NCI-H128 (cell line): ENCODE results near the gene CAPN9.
"Not testable (repeated sequence)": the region's sequence is repeated elsewhere in the genome, so short reads cannot be mapped to it uniquely, and the experiment has no call there.

ENCODE experiments used
- DNase-seq: peaks from one replicate; lab custom pipeline; 2025; ENCODE audit not compliant: unreplicated experiment; lab: John Stamatoyannopoulos, UW

The CAPN9 gene

DNA sequence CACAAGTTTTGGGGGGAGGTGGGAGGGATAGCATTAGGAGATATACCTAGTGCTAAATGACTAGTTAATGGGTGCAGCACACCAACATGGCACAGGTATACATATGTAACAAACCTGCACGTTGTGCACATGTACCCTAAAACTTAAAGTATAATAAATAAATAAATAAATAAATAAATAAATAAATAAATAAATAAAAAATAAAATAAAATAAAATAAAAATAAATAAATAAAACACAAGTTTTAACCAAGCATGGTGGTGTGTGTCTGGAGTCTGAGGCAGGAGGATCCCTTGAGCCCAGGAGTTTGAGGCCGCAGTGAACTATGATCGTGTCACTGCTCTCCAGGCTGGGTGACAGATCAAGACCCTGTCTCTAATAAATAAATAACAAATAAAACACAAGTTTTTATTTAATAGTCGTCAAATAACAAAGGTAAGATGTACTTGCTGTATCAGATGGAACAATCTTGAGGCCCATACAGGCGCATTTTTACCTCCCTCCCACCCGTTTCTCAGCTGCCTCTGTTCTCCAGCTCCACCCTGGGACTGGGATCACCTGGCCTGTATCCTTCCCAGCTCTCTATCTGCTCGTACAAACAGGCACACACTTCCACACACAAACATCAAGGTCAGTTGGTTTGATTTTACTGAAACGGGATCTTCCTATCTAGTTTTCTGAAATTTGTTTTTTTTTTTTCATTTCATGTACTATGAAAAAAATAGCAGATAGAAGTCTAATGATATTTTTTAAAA is 20.8 kb downstream of the CAPN9 start:
- not testable (repeated sequence) for DNase-seq

DNA sequence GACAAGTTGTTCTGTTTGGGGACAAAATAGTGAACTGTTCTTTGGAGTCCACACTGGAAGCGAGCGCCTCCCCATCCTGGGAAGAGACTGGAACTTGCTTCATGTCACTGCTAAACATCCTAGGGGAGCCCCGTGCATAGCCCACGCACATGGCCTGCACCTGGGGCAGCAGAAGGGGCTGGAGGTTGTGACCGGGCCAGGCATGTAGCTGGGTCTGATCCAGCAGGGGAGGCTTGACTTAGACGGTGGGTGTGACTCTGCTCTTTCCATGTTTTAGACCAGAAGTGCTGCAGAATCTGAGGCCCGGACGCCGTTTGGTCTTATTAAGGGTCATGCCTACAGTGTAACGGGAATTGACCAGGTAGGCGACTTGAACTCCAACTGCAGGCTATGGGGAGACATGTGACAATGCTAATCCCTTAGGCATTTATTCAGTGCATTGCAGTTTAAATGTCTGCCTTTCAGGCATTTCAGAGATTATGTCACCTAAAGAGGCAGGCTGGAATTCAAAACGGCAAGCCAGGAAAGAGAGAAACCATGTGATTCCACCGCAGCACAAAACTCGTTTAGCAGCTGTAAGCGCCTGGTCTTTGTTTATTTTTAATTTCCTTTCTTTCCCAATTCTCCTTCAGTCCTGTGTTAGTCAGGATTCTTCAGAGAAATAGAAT is 21.8 kb downstream of the CAPN9 start:
- DNase-seq: no peak

DNA sequence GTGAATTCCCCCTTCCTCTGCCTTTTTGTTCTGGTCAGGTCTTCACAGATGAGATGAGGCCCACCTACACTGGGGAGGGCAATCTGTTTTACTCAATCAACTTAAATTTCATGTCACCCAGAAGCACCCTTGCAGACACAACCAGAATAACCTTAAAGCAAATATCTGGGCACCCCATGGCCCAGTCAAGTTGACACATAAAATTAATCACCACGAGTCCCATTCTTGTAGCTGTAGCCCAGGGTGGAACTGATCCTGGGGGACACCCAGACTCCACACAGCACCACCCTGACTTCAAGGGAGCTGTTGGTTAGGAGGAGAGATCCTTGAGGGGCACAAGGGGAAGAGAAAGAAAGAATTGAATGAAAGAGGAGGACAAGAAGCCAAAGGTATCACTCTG is 23.1 kb downstream of the CAPN9 start:
- no peak for DNase-seq

DNA sequence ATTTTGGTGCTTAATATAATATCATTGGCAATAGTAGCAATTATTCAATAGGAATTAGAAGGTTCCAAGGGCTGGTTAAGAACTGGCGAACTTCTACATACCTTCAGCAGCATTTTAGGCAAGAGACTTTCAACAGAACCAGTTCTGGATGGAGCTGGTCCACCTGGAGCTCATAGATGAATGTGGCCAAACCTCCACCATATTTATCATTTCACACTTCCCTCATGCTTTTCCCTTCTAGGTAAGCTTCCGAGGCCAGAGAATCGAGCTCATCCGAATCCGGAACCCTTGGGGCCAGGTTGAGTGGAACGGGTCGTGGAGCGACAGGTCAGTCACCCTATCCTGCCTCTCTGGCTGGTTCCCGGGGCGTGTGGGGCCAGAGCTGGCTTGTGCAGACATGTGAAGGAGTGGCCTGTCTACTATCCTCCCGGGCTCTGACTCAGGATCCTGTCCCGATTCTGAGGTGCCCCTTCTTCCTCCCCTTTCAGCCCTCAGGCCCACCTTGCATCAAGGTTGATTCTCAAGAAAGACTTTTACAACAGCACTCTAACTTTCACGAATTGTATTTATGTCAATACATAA is 24.7 kb downstream of the CAPN9 start:
- no peak for DNase-seq

DNA sequence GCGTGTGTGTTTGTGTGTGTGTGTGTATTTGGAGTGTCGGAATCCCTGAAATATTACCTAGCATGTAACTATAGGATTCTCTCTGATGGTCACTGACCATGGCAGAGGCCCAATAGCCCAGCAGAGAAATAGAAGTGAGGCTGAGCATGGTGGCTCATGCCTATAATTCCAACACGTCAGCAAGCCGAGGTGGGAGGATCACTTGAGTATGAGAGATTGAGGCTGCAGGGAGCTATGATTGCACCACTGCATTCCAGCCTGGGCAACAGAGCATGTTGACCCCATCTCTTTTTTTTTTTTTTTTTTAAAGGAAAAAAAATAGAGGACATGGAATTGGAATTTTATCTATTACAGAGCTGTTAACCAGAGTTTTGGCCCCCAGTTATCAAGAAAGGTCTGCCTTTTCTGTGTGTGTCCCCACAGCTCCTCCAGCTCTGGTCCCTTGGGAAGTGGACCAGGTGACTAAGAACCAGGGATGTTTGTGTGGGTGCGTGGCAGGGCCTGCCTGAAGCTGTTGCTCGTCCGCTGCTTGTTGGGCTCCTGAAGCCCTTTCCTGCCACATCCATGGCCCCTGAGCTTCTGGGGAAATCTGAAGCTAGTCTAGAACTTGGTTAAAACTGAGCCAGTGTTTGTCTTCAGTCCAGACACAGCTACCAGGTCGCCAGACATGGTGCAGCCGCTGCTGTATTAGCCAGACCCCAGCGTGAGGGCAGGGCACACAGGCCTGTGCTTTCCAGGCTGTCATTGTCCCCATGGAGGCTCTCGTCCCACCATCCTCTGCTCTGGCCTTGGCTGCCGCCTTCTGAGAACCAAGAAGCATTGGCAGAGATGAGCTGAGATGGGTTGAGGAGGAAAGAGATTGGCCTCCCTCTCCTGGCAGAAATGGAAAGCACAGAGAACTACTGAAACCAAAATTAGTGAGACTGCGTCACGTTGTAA is 25.5 kb downstream of the CAPN9 start:
- no peak for DNase-seq

DNA sequence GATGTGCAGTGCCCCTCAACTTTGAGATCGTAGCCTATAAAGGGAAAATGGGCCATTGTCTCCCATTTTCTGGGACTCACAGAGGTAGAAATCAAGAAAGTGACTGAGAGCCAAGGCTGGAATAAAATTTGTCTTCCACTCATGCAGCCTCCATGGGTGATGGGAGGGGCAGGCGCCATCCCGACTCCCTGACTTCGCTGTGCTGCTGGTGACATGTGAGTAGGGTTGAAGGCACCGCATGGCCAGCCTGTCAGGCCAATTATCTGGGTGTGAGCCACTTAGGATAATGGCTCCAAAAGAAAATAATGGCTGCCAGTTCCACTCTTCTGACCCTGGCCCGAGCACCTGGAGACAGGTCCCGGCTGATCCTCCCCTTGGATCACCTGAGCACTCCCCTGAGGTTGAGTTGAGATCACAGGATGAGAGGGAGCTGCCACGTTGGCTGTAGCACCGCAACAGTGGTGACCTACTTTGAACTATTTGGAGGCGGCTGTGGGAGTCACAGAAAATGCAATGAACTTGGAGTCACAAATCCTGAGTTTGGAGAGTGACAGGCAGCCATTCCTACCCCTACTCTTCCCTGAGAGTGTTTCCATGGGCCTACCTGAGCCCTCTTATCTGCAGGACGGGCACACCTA is 26.3 kb downstream of the CAPN9 start:
- DNase-seq: no peak

DNA sequence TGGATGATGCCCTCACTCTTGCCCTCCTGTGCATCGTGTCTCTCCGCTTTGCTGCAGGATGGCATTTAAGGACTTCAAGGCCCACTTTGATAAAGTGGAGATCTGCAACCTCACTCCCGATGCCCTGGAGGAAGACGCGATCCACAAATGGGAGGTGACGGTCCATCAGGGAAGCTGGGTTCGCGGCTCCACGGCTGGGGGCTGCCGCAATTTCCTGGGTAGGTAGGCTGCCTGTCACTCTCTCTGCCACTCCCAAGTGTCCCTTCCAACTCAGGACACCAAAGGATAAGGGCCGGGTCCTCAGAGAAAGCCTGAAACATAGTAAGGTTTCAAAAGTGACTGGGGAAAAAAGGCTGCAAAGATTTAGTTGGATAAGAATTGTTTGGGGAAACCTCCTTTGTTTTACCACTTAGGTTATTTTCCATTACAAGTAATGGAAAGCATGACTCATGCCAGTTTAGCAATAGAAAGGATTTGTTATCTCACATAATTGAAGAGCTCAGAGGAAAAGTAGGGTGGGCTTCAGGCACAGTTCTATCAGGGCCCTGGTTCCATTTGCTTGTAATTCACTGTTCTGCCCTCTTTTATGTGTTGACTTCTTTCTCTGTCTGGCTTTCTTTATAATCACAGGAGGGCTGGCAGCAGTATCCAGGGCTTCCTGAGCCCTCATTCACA is 31.9 kb downstream of the CAPN9 start:
- DNase-seq: no peak

DNA sequence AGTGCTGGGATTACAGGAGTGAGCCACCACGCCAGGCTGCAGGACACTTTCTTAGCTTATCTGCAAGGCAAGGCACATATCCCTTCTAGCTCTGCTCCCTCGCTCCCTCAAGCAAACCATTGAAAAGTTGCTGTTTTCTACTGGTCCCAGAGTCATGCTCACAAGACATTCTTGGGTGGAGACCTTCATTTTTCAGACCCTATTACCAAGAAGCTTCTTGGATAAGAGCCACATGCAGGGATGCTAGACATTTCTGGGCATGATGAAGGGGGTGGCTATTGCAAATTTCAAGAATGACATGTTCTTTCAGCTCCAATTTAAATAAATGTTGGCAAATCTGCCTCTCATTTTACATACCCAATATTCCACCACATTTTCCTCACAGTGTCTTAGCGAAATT is 33.9 kb downstream of the CAPN9 start:
- no peak for DNase-seq

DNA sequence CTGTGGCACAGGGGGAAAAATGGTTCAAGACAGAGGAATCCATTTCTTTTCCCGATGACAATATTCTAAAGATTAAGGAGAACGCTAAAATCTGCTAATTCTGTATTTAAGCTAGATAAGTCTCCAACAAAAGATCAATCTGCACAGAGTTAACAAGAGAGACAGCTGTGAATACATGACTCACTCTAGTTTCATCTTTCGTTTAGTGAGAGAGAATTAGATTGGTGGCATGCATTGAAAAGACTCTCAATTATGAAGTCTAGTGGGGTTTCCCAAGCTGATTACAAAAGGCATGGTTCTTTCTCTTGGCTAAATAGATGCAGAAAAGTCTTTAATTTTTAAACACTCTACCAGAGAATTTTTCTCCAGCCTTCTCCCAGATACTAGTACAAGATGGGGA is 34.4 kb downstream of the CAPN9 start:
- DNase-seq: no peak

DNA sequence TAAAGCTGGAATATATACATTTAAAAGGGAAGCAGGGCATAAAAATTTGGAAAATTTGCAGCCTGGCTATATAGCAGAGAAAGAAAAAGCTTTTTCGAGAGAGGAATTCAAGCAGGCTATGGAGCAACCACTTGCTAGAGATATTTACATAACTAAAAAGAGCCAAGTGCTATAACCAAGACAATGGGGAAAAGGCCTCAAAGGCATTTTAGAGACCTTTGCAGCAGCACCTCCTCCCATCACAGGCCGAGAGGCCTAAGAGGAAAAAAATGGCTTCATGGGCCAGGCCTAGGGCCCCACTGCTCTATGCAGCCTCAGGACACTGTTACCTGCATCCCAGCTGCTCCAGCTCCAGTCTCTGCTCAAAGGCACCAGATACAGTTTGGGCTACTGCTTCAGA is 37.0 kb downstream of the CAPN9 start:
- no peak for DNase-seq

DNA sequence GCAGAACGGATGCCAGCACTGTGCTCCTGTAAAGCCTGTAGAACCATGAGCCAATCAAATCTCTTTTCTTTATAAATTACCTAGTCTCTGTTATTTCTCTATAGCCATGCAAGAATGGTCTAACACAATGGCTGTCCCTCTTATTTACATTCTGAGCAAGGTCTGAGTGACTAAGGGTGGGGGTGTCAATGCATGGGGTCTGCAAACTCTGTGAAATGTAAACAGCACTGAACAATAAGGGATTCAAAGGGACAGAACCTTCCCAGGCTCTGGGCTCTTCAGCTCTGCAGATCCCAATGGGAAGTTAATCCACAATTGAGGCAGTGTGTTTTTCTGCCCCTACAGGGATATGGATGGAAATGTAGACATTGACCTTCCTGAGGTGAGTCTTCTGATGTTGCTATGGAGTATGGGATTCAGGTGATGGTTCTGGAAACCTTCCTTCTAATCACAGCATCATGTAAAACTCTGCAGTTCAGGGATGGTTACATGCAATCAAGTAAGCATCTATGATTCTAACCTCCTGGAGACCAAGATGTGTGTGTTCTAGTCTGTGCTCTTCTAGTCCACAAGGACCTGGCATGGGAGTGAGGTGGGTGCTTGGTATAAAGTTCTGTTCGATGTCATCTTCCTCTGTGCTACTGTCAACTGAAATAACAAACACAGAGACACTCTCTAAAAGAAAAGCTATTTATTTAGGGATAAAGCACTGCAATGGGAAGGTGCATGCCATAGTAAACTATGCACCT is 38.6 kb downstream of the CAPN9 start:
- no peak for DNase-seq

DNA sequence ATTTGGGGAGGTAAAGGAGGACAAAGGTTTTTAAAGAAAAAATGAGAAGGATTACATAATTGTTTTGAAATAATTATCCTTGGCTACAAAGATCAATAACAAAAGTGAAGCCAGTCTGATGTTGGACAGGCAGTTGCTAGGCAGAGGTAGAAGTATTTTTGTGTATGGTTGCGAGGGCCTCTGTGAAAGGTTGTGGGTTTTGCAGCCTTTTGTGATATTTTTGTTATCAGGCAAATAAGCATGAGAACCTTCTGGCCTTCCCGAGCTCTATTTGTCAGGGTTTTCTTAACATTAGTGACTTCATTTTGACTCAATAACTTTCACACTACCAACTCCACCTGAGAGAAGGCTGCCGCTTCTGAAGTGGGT is 39.2 kb downstream of the CAPN9 start:
- DNase-seq: no peak

DNA sequence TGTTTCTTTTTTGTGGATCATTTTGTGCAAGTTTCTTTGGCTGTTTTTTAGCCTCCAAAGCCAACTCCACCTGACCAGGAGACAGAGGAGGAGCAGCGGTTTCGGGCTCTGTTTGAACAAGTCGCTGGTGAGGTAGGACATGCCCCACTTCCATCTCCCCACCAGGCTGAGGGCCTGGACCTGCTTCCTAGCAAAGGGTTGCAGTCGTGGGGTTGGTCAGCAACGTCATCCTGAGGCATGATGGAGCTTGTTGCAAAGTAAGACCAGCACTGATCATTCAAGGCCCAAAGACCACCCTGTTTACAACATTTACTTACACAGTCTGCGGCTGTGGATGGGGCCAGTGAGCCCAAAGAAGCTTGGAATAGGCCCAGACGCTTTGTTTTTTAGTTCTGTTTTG is 40.3 kb downstream of the CAPN9 start:
- no peak for DNase-seq

DNA sequence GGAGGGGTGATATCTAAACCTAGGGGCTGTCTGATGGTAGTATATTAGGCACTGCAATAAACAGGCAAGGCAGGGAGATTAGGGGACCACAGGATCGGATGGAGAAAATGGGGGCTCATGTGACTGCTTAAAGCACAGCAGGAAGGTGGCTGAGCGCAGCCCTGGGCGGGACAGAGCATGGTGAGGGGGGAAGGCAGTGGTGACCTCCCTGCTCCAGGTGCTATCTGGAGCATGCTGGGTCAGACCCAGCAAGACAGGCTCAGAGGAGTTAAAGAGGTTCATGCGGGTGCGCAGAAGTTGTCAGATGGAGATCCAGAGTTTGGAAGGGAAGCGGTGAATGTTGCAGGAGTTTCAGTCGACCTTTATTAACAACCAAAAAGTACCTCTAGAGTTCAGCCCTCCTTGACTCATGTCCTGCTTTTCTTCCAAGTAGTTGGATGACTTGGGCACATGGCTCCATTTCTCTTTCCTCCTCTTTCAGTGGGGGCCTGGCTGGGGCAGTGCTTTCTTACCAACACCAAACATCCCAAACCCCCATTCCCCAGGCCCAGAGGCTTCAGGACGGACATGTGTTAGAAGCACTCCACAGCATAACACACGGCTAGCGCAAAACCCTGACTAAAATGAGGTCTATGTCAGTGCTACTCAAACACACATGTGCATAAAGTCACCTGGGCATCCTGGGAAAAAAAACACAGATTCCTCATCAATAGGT is 41.5 kb downstream of the CAPN9 start:
- DNase-seq: no peak

DNA sequence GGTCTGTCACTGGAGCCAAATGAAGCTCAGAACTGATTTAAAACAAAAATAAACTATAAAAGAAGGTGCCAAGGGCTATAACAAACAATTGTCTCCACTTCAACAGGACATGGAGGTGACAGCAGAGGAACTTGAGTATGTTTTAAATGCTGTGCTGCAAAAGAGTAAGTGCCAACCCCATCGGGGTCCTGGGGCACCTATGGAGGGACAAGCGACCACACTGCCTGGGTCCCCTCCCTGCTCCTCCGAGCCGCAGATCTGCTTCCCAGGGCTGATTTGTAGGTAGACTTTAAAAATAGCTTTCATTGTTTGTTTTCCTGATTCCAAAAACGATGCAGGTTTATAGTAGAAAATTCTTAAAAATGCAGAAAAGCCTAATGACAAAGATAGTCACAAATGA is 42.8 kb downstream of the CAPN9 start:
- no peak for DNase-seq

DNA sequence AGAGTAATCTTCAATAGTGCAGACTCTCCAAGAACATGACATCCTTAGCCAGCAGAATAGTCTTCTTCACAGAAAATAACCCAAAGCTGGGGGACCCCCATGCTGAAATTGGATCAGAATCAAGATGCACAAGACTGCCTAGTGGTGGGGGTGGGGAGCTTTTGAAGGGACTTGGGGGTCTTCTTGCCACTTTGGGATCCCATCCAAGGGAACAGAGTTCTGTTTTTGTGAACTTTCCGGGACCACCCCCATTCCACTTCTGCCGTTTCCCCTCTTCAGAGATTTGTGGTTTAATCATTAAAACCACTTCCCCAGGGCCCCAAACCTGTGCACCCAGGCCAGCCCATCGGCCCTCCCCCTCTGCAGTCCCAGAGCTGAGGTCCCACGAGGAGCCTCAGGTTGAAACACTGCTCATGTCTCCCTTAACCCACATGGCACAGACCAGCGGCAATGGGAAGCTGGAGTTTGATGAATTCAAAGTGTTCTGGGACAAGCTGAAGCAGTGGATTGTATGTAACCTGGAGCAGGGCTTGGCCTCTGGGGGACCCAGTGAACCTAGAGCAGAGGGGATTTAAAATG is 44.9 kb downstream of the CAPN9 start:
- no peak for DNase-seq

DNA sequence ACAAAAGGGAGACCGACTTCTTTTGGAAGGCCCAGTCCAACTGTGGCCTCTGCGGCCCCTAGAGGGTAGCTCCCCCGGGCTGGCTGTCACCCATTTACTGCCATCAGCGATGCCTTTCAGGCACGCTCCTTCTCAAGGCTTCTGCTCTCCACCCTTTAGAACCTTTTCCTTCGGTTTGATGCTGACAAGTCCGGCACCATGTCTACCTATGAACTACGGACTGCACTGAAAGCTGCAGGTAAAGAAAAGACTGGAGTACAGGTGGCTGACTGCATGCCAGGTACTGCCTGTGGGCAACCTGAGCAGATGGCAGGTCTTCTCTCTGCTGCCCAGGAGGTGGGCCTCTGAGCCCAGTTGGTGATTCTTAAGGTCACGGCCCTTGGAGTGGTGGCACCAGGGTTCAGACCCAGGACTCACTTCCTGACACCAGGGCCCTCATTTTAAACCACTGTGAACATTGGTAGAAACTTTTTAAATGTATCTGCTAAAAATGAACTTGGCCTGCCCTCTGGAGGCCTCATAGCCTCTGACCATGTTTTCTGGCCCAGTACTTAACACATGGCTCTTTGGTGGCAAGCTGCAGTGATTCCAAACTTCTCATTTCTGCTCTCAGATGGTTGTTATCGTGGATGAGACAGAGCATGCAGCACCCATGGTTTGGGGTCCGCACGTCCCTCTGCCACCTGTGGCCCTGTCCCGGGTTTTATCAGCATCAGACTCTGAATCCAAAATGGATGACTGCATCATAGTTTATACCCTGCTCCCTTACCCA is 45.7 kb downstream of the CAPN9 start:
- DNase-seq: no peak

DNA sequence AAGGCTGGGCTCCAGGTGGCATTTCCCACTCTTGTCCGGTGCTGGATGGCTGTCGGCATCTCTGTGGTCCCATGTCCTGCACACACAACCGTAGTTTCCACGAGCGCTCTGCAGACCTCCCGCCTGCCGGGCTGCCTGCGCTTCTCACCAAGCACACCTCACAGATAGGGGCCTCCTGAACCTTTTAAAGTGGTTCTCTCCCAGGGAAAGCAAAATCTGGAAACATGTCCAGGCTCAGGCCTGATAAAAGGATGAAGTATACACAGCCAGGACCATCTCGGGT is 46.2 kb downstream of the CAPN9 start:
- no peak for DNase-seq
